ENCODE measurements around the gene DDAH1. TPM values are rescaled to one million over a fixed set of nuclear protein-coding genes. Genes with fewer than 3 reads are reported as not detected.

The DDAH1 gene
- total and polyA plus RNA-seq, 2 of the 8 experiments (the other 6 are each of a cell fraction or from before 2014, with no cell fraction given), result 22.8 to 54.5 TPM

- TF ChIP-seq KDM4A (IDR thresholded peaks at IDR 0.05; ENCODE audit: low read depth, low read length, severe bottlenecking) (no peak), RXRA (IDR thresholded peaks at IDR 0.05; ENCODE audit: insufficient read depth, low read depth, low read length) (no peak), SAP30 (IDR thresholded peaks at IDR 0.05; ENCODE audit: insufficient read depth, insufficient replicate concordance, low read length) (no peak), KDM1A (IDR thresholded peaks at IDR 0.05; ENCODE audit: borderline replicate concordance, low read length) (no peak), CEBPB (IDR thresholded peaks at IDR 0.05; ENCODE audit: low read depth, low read length) (no peak)
Observed at GRCh38 chr1:85438353-85438752, 26.6 kb downstream of the DDAH1 start (continued).
